ENCODE results near the gene ROR2. TPM values are rescaled to one million over a fixed set of nuclear protein-coding genes. Genes with fewer than 3 reads are reported as not detected.

ROR2 gene
- total and polyA plus RNA-seq, 2 of the 8 experiments (the other 6 are each of a cell fraction or from before 2014, with no cell fraction given): 2.7 to 4.3 TPM

GRCh38 chr9:91710158-91710557 is 239.9 kb downstream of the ROR2 start (continued):
- TF ChIP-seq CHD7 (IDR thresholded peaks at IDR 0.05; ENCODE audit: insufficient replicate concordance, low read length) (no peak), HDAC2 (IDR thresholded peaks at IDR 0.05; ENCODE audit: borderline replicate concordance in 1 of 2, low read depth in 2 of 2, low read length in 2 of 2) (no peak), ZNF274 (IDR thresholded peaks at IDR 0.05; ENCODE audit: borderline replicate concordance, extremely low read depth, low read length) (no peak), CBX5 (IDR thresholded peaks at IDR 0.05; ENCODE audit: low read depth, low read length) (no peak), NANOG (IDR thresholded peaks at IDR 0.05; ENCODE audit: insufficient read depth, low read depth, low read length, poor library complexity, severe bottlenecking) (no peak)

Data from H1 (cell line).